OCI-LY1 (cell line): ENCODE measurements around the gene MAN2C1.

Experiments
- H2AFZ ChIP-seq: fragments of 200-600 bp; sonication (generic), shearing (Covaris generic); 2 replicates; pipeline ENCODE4 v1.6.0; 2014; ENCODE audit warnings: antibody characterized with exemption, mild to moderate bottlenecking, low read length
- H3F3A ChIP-seq: fragments of 200-600 bp; sonication (generic), shearing (Covaris generic); 2 replicates; pipeline ENCODE4 v1.6.0; 2014; ENCODE audit warnings: mild to moderate bottlenecking, antibody characterized with exemption, low read length, moderate library complexity; ENCODE audit not compliant: insufficient read depth
- H3K27ac ChIP-seq: fragments of 200-600 bp; sonication (generic); 2 replicates; pipeline ENCODE4 v1.5.1; 2014; ENCODE audit warnings: low read length, mixed run types, mild to moderate bottlenecking, low read depth; ENCODE audit not compliant: poor library complexity, severe bottlenecking
- H3K27me3 ChIP-seq: fragments of 200-600 bp; sonication (generic); 2 replicates; pipeline ENCODE4 v1.6.0; 2014; ENCODE audit warnings: antibody characterized with exemption, mild to moderate bottlenecking, low read length, moderate library complexity; ENCODE audit not compliant: insufficient read depth
- H3K36me3 ChIP-seq: fragments of 200-600 bp; sonication (generic); 2 replicates; pipeline ENCODE4 v1.6.1; 2014; ENCODE audit warnings: mild to moderate bottlenecking, antibody characterized with exemption, low read length, moderate library complexity, mixed read lengths; ENCODE audit not compliant: insufficient read depth
- H3K4me1 ChIP-seq: fragments of 200-600 bp; sonication (generic); 2 replicates; pipeline ENCODE4 v1.5.1; 2014; ENCODE audit warnings: mild to moderate bottlenecking, low read length, moderate library complexity; ENCODE audit not compliant: insufficient read depth, severe bottlenecking
- H3K4me2 ChIP-seq: fragments of 200-600 bp; sonication (generic), shearing (Covaris generic); 2 replicates; pipeline ENCODE4 v1.6.1; 2014; ENCODE audit warnings: low read length
- H3K4me3 ChIP-seq: fragments of 200-600 bp; sonication (generic); 2 replicates; pipeline ENCODE4 v1.5.1; 2014; ENCODE audit warnings: low read length, low read depth, mild to moderate bottlenecking, mixed read lengths; ENCODE audit not compliant: poor library complexity, severe bottlenecking
- H3K79me2 ChIP-seq: fragments of 200-600 bp; shearing (Covaris generic); 2 replicates; pipeline ENCODE4 v1.6.1; 2016; ENCODE audit warnings: mixed run types, low read length, mixed read lengths; ENCODE audit not compliant: insufficient read depth
- H3K9ac ChIP-seq: fragments of 200-600 bp; sonication (generic), shearing (Covaris generic); 2 replicates; pipeline ENCODE4 v1.6.1; 2014; ENCODE audit warnings: mild to moderate bottlenecking, low read length, mixed read lengths
- H3K9me2 ChIP-seq: fragments of 200-600 bp; sonication (generic), shearing (Covaris generic); 2 replicates; pipeline ENCODE4 v1.6.1; 2014; ENCODE audit warnings: low read depth, mild to moderate bottlenecking, low read length, mixed read lengths
- H3K9me3 ChIP-seq: fragments of 200-600 bp; shearing (Covaris generic); 2 replicates; pipeline ENCODE4 v1.6.1; 2014; ENCODE audit warnings: low read length, mixed read lengths
- H4K20me1 ChIP-seq: fragments of 200-600 bp; sonication (generic), shearing (Covaris generic); 2 replicates; pipeline ENCODE4 v1.6.0; 2016; ENCODE audit warnings: mild to moderate bottlenecking, low read length; ENCODE audit not compliant: insufficient read depth
- CTCF ChIP-seq: fragments of 200-600 bp; sonication (generic), shearing (Covaris generic); IDR thresholded peaks from 2 replicates; pipeline ENCODE4 v1.5.1; 2017; ENCODE audit warnings: mild to moderate bottlenecking, antibody characterized with exemption, low read length, moderate library complexity, mixed read lengths
- EZH2 ChIP-seq: fragments of 200-600 bp; sonication (generic), shearing (Covaris generic); IDR thresholded peaks from 2 replicates; pipeline ENCODE4 v1.8.0; 2017; ENCODE audit warnings: borderline replicate concordance, mixed run types, mild to moderate bottlenecking, antibody characterized with exemption, low read length, moderate library complexity, mixed read lengths

The MAN2C1 gene

GRCh38 chr15:75367913-75368688, at the start of gene MAN2C1:
Gene MAN2C1, minus strand, starts transcription at chr15:75368607. Its CDS starts 24 bp downstream, at chr15:75368583.
- Histone ChIP-seq H3K4me3 (peak within 1 kb of the TSS; percentile 84), H3K4me1 (peaks cover 21% of the 10 kb centered on the region), H3K9ac (peak within 1 kb of the TSS; percentile 92), H3F3A (no peaks in the 10 kb centered on the region), H2AFZ (no peak within 1 kb of the TSS), H3K36me3 (peaks cover 32% of the 10 kb centered on the region), H3K79me2 (no peaks in the 10 kb centered on the region), H3K4me2 (peak within 1 kb of the TSS; percentile 97), H3K27me3 (no peaks in the 10 kb centered on the region), H4K20me1 (no peaks in the 10 kb centered on the region), H3K9me3 (no peaks in the 10 kb centered on the region), H3K27ac (peak within 1 kb of the TSS; percentile 87), H3K9me2 (no peaks in the 10 kb centered on the region)
- TF ChIP-seq CTCF (peak; percentile 79), EZH2 (no peak)

- Histone ChIP-seq H2AFZ (no peak overlapping the region), H3K4me3 (no peak overlapping the region), H3K4me1 (no peaks in the 10 kb centered on the region), H3K9ac (no peak overlapping the region), H3F3A (no peaks in the 10 kb centered on the region), H3K27me3 (no peaks in the 10 kb centered on the region), H3K9me3 (no peaks in the 10 kb centered on the region), H3K27ac (peak overlapping the region; percentile 32), H3K4me2 (no peak overlapping the region), H3K36me3 (peaks cover 64% of the 10 kb centered on the region), H3K9me2 (no peaks in the 10 kb centered on the region), H4K20me1 (no peaks in the 10 kb centered on the region), H3K79me2 (peaks cover 4% of the 10 kb centered on the region; the same call in 1 of the 2 replicates)
- no peak for TF ChIP-seq CTCF
- no peak for TF ChIP-seq EZH2
These were observed 48.2 kb upstream of the MAN2C1 start for GRCh38 chr15:75416584-75416983.

- Histone ChIP-seq H3F3A (no peaks in the 10 kb centered on the region), H3K9me3 (no peaks in the 10 kb centered on the region), H3K4me1 (no peaks in the 10 kb centered on the region), H2AFZ (no peak overlapping the region), H3K4me2 (no peak overlapping the region), H3K4me3 (no peak overlapping the region), H4K20me1 (no peaks in the 10 kb centered on the region), H3K9ac (no peak overlapping the region), H3K27me3 (no peaks in the 10 kb centered on the region), H3K9me2 (no peaks in the 10 kb centered on the region), H3K27ac (no peak overlapping the region), H3K79me2 (no peaks in the 10 kb centered on the region), H3K36me3 (peaks cover 95% of the 10 kb centered on the region)
- TF ChIP-seq EZH2 (no peak), CTCF (no peak)
These were observed 41.8 kb upstream of the MAN2C1 start for GRCh38 chr15:75410196-75410595.
